ENCODE data around the gene CTSL.

GRCh38 chr9:87695523-87695922, 30.4 kb upstream of the CTSL start:
- TF ChIP-seq CTCF (conservative IDR thresholded peaks at IDR 0.05; ENCODE audit: low read depth, low read length) (no peak), EZH2 (IDR thresholded peaks at IDR 0.05; ENCODE audit: low read length, unreplicated experiment) (no peak), EZH2phosphoT487 (IDR thresholded peaks at IDR 0.05; ENCODE audit: borderline replicate concordance, low read length) (no peak)

Measured in PC-3 (cell line).